Kidney epithelial cell (primary cell): ENCODE results near the gene SYNE1. TPM values are rescaled to one million over a fixed set of nuclear protein-coding genes. Genes with fewer than 3 reads are reported as not detected.

Experiments
- DNase-seq: peaks from one replicate; pipeline ENCODE4 v3.0.0-alpha.2; 2010; ENCODE audit warnings: low read depth
- H3K27me3 ChIP-seq: 2 replicates; pipeline ENCODE4 v1.6.0; 2011; ENCODE audit warnings: low read length; ENCODE audit not compliant: control insufficient read depth, insufficient read depth
- H3K36me3 ChIP-seq: 2 replicates; pipeline ENCODE4 v1.5.1; 2011; ENCODE audit warnings: low read length; ENCODE audit not compliant: control insufficient read depth, insufficient read depth
- H3K4me3 ChIP-seq: 2 replicates; pipeline ENCODE4 v1.5.1; 2011; ENCODE audit warnings: low read depth, mild to moderate bottlenecking, control low read depth, low read length
- CTCF ChIP-seq: IDR thresholded peaks from 2 replicates; pipeline ENCODE4 v1.5.1; 2011; ENCODE audit warnings: mild to moderate bottlenecking, moderate library complexity, low read length, control low read depth, inconsistent platforms; ENCODE audit not compliant: insufficient read depth, poor library complexity, severe bottlenecking
- total RNA-seq: library from RNA; depleted of rRNA; stranded (reverse); fragments of >200 nt; gene quantifications from 2 replicates; pipeline ENCODE4 v1.2.3, GENCODE V29; 2015

Gene SYNE1
- total RNA-seq, 1 donor from 2014 or later = 43.1 TPM

GRCh38 chr6:152356016-152356415 lies 281.1 kb downstream of the SYNE1 start:
- no peaks in the 10 kb centered on the region for H3K27me3 ChIP-seq
- H3K36me3 ChIP-seq = no peaks in the 10 kb centered on the region
- TF ChIP-seq CTCF = no peak
- DNase-seq = no peak
- H3K4me3 ChIP-seq = no peak overlapping the region

- H3K36me3 ChIP-seq = no peaks in the 10 kb centered on the region
- DNase-seq = no peak
- TF ChIP-seq CTCF = no peak
- no peak overlapping the region for H3K4me3 ChIP-seq
- H3K27me3 ChIP-seq = no peaks in the 10 kb centered on the region
These were observed 282.0 kb downstream of the SYNE1 start for GRCh38 chr6:152355166-152355565.

- no peak for DNase-seq
- Histone ChIP-seq H3K27me3 (no peaks in the 10 kb centered on the region), H3K4me3 (no peak overlapping the region), H3K36me3 (no peaks in the 10 kb centered on the region)
- no peak for TF ChIP-seq CTCF
These were observed 283.7 kb downstream of the SYNE1 start for GRCh38 chr6:152353440-152353839.

- TF ChIP-seq CTCF = no peak
- H3K27me3 ChIP-seq = no peaks in the 10 kb centered on the region
- no peak overlapping the region for H3K4me3 ChIP-seq
- DNase-seq = no peak
- no peaks in the 10 kb centered on the region for H3K36me3 ChIP-seq
These were observed 285.4 kb downstream of the SYNE1 start for GRCh38 chr6:152351742-152352141.

GRCh38 chr6:152351110-152351509 lies 286.1 kb downstream of the SYNE1 start:
- TF ChIP-seq CTCF = no peak
- Histone ChIP-seq H3K27me3 (no peaks in the 10 kb centered on the region), H3K4me3 (no peak overlapping the region), H3K36me3 (no peaks in the 10 kb centered on the region)
- DNase-seq = no peak

GRCh38 chr6:152348116-152348515 lies 289.0 kb downstream of the SYNE1 start:
- Histone ChIP-seq H3K4me3 (no peak overlapping the region), H3K36me3 (no peaks in the 10 kb centered on the region), H3K27me3 (no peaks in the 10 kb centered on the region)
- no peak for TF ChIP-seq CTCF
- DNase-seq = no peak
